ENCODE results near the gene APOL6.
"Not testable (repeated sequence)": the region's sequence is repeated elsewhere in the genome, so short reads cannot be mapped to it uniquely, and the experiment has no call there.

The APOL6 gene

DNA sequence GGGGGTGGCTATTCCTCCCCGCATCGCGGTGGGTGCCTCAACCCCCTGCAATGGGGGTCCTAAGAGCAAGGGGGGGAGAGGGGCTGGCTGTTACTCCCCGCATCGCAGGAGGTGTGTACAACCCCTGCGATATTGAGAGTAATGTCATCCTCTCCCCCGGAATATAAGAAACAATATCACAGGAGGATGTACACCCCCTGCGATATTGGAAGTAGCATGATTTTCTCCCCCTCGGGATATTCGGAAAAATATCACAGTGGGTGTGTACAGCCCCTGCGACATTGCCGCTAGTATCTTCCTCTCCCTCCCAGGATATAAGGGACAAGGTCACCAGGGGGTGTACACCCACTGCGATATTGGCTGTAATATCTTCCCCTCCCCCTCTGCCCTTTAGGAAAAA, 47.0 kb downstream of the APOL6 start:
- Histone ChIP-seq H3K9ac (ENCODE audit: low read length in 2 of 2) (no peak overlapping the region), H3K9me3 (ENCODE audit: control insufficient read depth in 2 of 2, low read length in 2 of 2) (no peaks in the 10 kb centered on the region), H3K36me3 (ENCODE audit: control insufficient read depth in 2 of 2, insufficient read depth in 2 of 2, low read length in 2 of 2) (no peaks in the 10 kb centered on the region), H3K4me1 (ENCODE audit: control insufficient read depth, insufficient read depth, low read length) (no peaks in the 10 kb centered on the region), H3K27me3 (ENCODE audit: control insufficient read depth in 1 of 2, insufficient read depth in 2 of 2, low read length in 2 of 2) (no peaks in the 10 kb centered on the region), H3K4me3 (ENCODE audit: low read length in 2 of 2) (no peak overlapping the region), H3K27ac (ENCODE audit: low read length) (no peak overlapping the region)

- no peaks in the 10 kb centered on the region for H3K27me3 ChIP-seq (ENCODE audit: control insufficient read depth in 1 of 2, insufficient read depth in 2 of 2, low read length in 2 of 2)
- H3K9me3 ChIP-seq (ENCODE audit: control insufficient read depth in 2 of 2, low read length in 2 of 2) = no peaks in the 10 kb centered on the region
- H3K4me3 ChIP-seq (ENCODE audit: low read length in 2 of 2) = no peak overlapping the region
- H3K4me1 ChIP-seq (ENCODE audit: control insufficient read depth, insufficient read depth, low read length) = no peaks in the 10 kb centered on the region
- H3K9ac ChIP-seq (ENCODE audit: low read length in 2 of 2) = no peak overlapping the region
- H3K36me3 ChIP-seq (ENCODE audit: control insufficient read depth in 2 of 2, insufficient read depth in 2 of 2, low read length in 2 of 2) = no peaks in the 10 kb centered on the region
- H3K27ac ChIP-seq (ENCODE audit: low read length) = no peak overlapping the region
These were observed 48.9 kb downstream of the APOL6 start for GRCh38 chr22:35697142-35697541.

- not testable (repeated sequence) for H3K9me3 ChIP-seq (ENCODE audit: control insufficient read depth in 2 of 2, low read length in 2 of 2); H3K36me3 ChIP-seq (ENCODE audit: control insufficient read depth in 2 of 2, insufficient read depth in 2 of 2, low read length in 2 of 2); H3K4me1 ChIP-seq (ENCODE audit: control insufficient read depth, insufficient read depth, low read length); H3K27ac ChIP-seq (ENCODE audit: low read length); H3K27me3 ChIP-seq (ENCODE audit: control insufficient read depth in 1 of 2, insufficient read depth in 2 of 2, low read length in 2 of 2); H3K9ac ChIP-seq (ENCODE audit: low read length in 2 of 2); H3K4me3 ChIP-seq (ENCODE audit: low read length in 2 of 2)
These were observed 51.6 kb downstream of the APOL6 start for GRCh38 chr22:35699852-35700251.

DNA sequence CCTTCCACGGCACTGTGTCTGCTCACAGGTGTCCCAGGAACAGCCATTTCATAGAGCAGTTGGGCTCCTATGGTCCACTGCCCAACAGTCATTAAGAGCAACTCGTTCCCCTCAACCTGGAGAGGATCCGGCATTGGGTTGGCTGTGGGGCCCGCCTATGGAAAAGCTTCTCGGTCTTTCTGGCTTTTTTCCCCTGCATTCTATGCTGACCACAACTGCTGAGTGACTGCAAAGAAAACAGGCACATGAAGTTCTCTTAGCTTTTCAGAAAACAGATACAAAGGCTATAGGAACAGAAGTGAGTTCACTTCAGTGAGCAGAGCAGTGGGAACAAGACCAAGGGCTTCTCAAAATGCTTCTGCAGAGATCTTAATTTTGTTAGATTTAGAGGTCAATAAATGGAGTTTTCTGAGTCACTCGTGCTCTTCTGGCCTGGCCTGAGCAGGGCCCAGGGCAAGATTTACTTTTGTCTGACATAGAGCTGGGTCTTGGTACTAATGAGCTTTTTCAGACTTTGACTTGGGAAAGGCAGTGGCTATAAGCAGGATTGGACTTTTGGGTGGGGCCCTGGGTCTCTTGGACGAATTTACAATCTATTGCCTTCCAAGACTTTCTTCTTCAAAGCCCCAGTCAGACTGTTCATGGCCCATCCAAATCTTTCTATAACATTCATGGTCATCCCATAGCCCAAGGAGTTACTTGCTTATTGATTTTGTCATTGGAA, 55.8 kb downstream of the APOL6 start:
- Histone ChIP-seq H3K9me3 (ENCODE audit: control insufficient read depth in 2 of 2, low read length in 2 of 2) (no peaks in the 10 kb centered on the region), H3K27me3 (ENCODE audit: control insufficient read depth in 1 of 2, insufficient read depth in 2 of 2, low read length in 2 of 2) (no peaks in the 10 kb centered on the region), H3K4me3 (ENCODE audit: low read length in 2 of 2) (no peak overlapping the region), H3K36me3 (ENCODE audit: control insufficient read depth in 2 of 2, insufficient read depth in 2 of 2, low read length in 2 of 2) (no peaks in the 10 kb centered on the region), H3K27ac (ENCODE audit: low read length) (no peak overlapping the region), H3K4me1 (ENCODE audit: control insufficient read depth, insufficient read depth, low read length) (no peaks in the 10 kb centered on the region), H3K9ac (ENCODE audit: low read length in 2 of 2) (no peak overlapping the region)

DNA sequence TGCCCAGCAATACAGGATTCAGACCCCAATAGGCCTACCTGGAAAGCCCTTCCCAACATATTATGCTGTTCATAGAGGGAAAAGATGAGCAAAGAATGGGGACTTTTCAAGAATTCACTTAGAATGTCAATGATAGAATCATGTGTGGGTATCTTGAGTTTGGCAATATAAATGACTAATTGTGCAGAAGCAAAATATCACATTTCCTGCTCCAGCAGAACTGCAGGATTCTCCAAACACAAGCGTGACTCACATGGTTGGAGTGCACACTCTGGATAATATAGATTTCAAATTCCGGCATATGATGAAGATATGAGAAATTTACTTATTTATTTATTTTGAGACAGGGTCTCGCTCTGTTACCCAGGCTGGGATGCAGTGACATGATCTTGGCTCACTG, 56.9 kb downstream of the APOL6 start:
- Histone ChIP-seq H3K4me1 (ENCODE audit: control insufficient read depth, insufficient read depth, low read length) (no peaks in the 10 kb centered on the region), H3K27me3 (ENCODE audit: control insufficient read depth in 1 of 2, insufficient read depth in 2 of 2, low read length in 2 of 2) (no peaks in the 10 kb centered on the region), H3K9me3 (ENCODE audit: control insufficient read depth in 2 of 2, low read length in 2 of 2) (no peaks in the 10 kb centered on the region), H3K36me3 (ENCODE audit: control insufficient read depth in 2 of 2, insufficient read depth in 2 of 2, low read length in 2 of 2) (no peaks in the 10 kb centered on the region), H3K27ac (ENCODE audit: low read length) (no peak overlapping the region), H3K9ac (ENCODE audit: low read length in 2 of 2) (no peak overlapping the region), H3K4me3 (ENCODE audit: low read length in 2 of 2) (no peak overlapping the region)

DNA sequence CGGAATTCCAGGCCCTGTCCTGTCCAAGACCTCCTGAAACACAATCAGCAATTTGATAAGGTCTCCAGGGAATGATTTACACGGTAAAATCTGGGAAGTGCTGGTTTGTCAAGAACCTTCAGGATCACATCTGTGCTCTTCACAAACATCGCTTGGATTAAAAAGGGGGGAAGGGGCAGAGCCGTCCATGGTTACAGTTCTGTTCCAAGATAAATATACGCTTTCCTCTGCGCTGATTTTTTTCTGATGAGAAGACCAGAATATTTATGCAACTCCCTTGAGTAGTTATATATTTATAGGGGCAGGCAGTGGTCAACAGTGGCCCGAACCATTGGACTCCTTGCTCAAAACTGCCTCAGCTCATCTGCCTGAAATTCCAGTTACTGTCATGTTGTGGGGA, 60.2 kb downstream of the APOL6 start:
- Histone ChIP-seq H3K36me3 (ENCODE audit: control insufficient read depth in 2 of 2, insufficient read depth in 2 of 2, low read length in 2 of 2) (no peaks in the 10 kb centered on the region), H3K27ac (ENCODE audit: low read length) (no peak overlapping the region), H3K9ac (ENCODE audit: low read length in 2 of 2) (no peak overlapping the region), H3K4me1 (ENCODE audit: control insufficient read depth, insufficient read depth, low read length) (no peaks in the 10 kb centered on the region), H3K4me3 (ENCODE audit: low read length in 2 of 2) (no peak overlapping the region), H3K27me3 (ENCODE audit: control insufficient read depth in 1 of 2, insufficient read depth in 2 of 2, low read length in 2 of 2) (no peaks in the 10 kb centered on the region), H3K9me3 (ENCODE audit: control insufficient read depth in 2 of 2, low read length in 2 of 2) (peaks cover 0 to 4% of the 10 kb centered on the region in 2 donors)

DNA sequence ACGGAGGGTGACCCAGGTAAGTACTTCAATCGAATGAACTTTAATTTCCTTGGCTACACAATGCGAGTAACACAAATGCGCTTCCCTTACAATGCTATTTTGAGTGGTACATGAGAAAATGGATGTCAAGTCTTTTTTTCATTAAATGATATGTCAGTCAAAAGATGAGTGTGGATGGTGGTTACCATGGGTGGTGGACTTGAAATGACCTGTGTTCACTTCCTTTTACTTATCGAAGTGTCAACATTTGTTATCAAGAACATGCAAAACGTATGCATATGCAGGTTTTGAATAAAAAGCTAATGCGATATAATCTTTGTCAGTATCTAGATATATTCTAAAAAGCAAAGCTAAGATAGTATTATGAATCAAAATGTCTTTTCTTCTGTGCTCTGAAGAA, 60.7 kb downstream of the APOL6 start:
- Histone ChIP-seq H3K9ac (ENCODE audit: low read length in 2 of 2) (no peak overlapping the region), H3K36me3 (ENCODE audit: control insufficient read depth in 2 of 2, insufficient read depth in 2 of 2, low read length in 2 of 2) (no peaks in the 10 kb centered on the region), H3K27ac (ENCODE audit: low read length) (no peak overlapping the region)

GRCh38 chr22:35711336-35711735, 63.1 kb downstream of the APOL6 start:
- Histone ChIP-seq H3K36me3 (ENCODE audit: control insufficient read depth in 2 of 2, insufficient read depth in 2 of 2, low read length in 2 of 2) (no peaks in the 10 kb centered on the region), H3K9me3 (ENCODE audit: control insufficient read depth in 2 of 2, low read length in 2 of 2) (peaks cover 0 to 4% of the 10 kb centered on the region in 2 donors), H3K27me3 (ENCODE audit: control insufficient read depth in 1 of 2, insufficient read depth in 2 of 2, low read length in 2 of 2) (peaks cover 0 to 3% of the 10 kb centered on the region in 2 donors), H3K27ac (ENCODE audit: low read length) (no peak overlapping the region), H3K9ac (ENCODE audit: low read length in 2 of 2) (no peak overlapping the region), H3K4me3 (ENCODE audit: low read length in 2 of 2) (no peak overlapping the region), H3K4me1 (ENCODE audit: control insufficient read depth, insufficient read depth, low read length) (no peaks in the 10 kb centered on the region)

More for the DNA sequence above, 60.7 kb downstream of the APOL6 start:
- peaks cover 0 to 4% of the 10 kb centered on the region in 2 donors for H3K9me3 ChIP-seq (ENCODE audit: control insufficient read depth in 2 of 2, low read length in 2 of 2)
- no peaks in the 10 kb centered on the region for H3K4me1 ChIP-seq (ENCODE audit: control insufficient read depth, insufficient read depth, low read length)
- no peak overlapping the region for H3K4me3 ChIP-seq (ENCODE audit: low read length in 2 of 2)
- H3K27me3 ChIP-seq (ENCODE audit: control insufficient read depth in 1 of 2, insufficient read depth in 2 of 2, low read length in 2 of 2) = peaks cover 0 to 3% of the 10 kb centered on the region in 2 donors

DNA sequence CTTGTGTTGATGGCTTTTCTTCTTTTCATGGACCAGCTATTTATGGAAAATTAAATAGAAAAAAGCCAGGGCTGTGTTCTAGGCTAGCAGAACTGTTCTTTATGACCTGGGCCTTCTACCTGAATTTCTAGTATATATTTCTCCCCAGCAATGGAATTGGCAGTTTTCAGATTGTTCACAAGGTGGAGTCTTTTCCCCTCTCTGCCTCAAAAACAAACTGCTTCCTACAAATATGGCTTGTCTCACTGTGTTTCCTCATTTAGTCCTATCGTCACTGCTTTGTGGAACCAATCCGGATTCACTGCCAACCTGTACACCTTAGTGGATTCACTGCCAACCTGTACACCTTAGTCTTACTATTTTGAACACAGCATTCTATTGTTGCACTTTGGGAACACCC, 64.4 kb downstream of the APOL6 start:
- Histone ChIP-seq H3K27me3 (ENCODE audit: control insufficient read depth in 1 of 2, insufficient read depth in 2 of 2, low read length in 2 of 2) (peaks cover 0 to 3% of the 10 kb centered on the region in 2 donors), H3K4me3 (ENCODE audit: low read length in 2 of 2) (no peak overlapping the region), H3K36me3 (ENCODE audit: control insufficient read depth in 2 of 2, insufficient read depth in 2 of 2, low read length in 2 of 2) (no peaks in the 10 kb centered on the region), H3K9ac (ENCODE audit: low read length in 2 of 2) (no peak overlapping the region), H3K4me1 (ENCODE audit: control insufficient read depth, insufficient read depth, low read length) (no peaks in the 10 kb centered on the region), H3K9me3 (ENCODE audit: control insufficient read depth in 2 of 2, low read length in 2 of 2) (peaks cover 0 to 4% of the 10 kb centered on the region in 2 donors), H3K27ac (ENCODE audit: low read length) (no peak overlapping the region)

DNA sequence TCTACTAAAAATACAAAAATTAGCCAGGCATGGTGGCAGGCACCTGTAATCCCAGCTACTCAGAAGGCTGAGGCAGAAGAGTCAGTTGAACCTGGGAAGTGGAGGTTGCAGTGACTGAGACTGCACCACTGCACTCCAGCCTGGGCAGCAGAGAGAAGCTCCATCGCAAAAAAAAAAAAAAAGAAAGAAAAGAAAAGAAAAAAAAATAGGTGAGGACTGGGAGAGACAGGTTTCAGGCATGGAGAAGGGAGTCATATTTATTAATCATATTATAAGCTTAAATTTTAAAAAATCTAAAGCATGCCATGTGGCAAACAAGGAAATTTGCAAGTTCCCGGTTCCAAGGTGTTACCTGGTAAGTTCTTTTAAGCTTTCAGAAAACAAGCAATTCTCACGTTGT, 69.3 kb downstream of the APOL6 start, which contains the start of gene APOL5:
APOL5 (plus strand) TSS at position 301 of the 400 bp plus-strand sequence; CDS start at position 301, 0 bp downstream.
- Histone ChIP-seq H3K27me3 (ENCODE audit: control insufficient read depth in 1 of 2, insufficient read depth in 2 of 2, low read length in 2 of 2) (peaks cover 0 to 3% of the 10 kb centered on the region in 2 donors), H3K9ac (ENCODE audit: low read length in 2 of 2) (no peak within 1 kb of the TSS), H3K4me1 (ENCODE audit: control insufficient read depth, insufficient read depth, low read length) (no peaks in the 10 kb centered on the region), H3K9me3 (ENCODE audit: control insufficient read depth in 2 of 2, low read length in 2 of 2) (peaks cover 0 to 3% of the 10 kb centered on the region in 2 donors), H3K27ac (ENCODE audit: low read length) (no peak within 1 kb of the TSS), H3K36me3 (ENCODE audit: control insufficient read depth in 2 of 2, insufficient read depth in 2 of 2, low read length in 2 of 2) (no peaks in the 10 kb centered on the region), H3K4me3 (ENCODE audit: low read length in 2 of 2) (no peak within 1 kb of the TSS)

Measured in stomach smooth muscle (tissue), 2 donors.